HCT116 (cell line): ENCODE data around the gene PPP1R37. TPM values are rescaled to one million over a fixed set of nuclear protein-coding genes. Genes with fewer than 3 reads are reported as not detected.

Experiments used
- ATAC-seq: fragments of 200-7000 bp; cut with Tn5 transposase; 2 replicates; pipeline ENCODE4 v1.9.1; 2020; ENCODE audit warnings: mild to moderate bottlenecking, moderate library complexity
- BruUV-seq: library from RNA; stranded (reverse); fragments of 400-500 nt; replicated peaks from 2 replicates; lab custom pipeline; 2021; lab: Mats Ljungman, UMichigan
- CTCF ChIA-PET: fragments of 300-600 bp; sonication (Branson Sonifier 250); formaldehyde crosslinking; loops from one replicate; lab custom pipeline; 2021; ENCODE audit warnings: antibody characterized with exemption; lab: Charles Lee
- POLR2A ChIA-PET: fragments of 300-600, 350-600 bp; sonication (Branson Sonifier 250); formaldehyde crosslinking; loops from one replicate; lab custom pipeline; 2021; ENCODE audit warnings: antibody characterized with exemption; lab: Charles Lee
- RAD21 ChIA-PET, 2 experiments: fragments of 300-600 bp; sonication (Branson Sonifier 250); formaldehyde crosslinking; loops; one replicate each; lab custom pipeline; 2023; ENCODE audit warnings: low total read pairs in 2 of 2; ENCODE audit not compliant: uncharacterized antibody in 2 of 2, unreplicated experiment in 2 of 2, low non-redundant PET in 1 of 2; lab: Charles Lee
- DNase-seq: peaks from one replicate; pipeline ENCODE4 v3.0.0-alpha.2; 2010; ENCODE audit warnings: low read depth, low spot score
- H2AFZ ChIP-seq: fragments of 200-600 bp; shearing (Covaris generic), sonication (generic); 2 replicates; pipeline ENCODE4 v1.6.1; 2017; ENCODE audit warnings: low read depth, mixed run types, mixed read lengths, antibody characterized with exemption, low read length; ENCODE audit not compliant: poor library complexity, severe bottlenecking
- H3K27ac ChIP-seq: 2 replicates; pipeline ENCODE4 v1.5.1; 2012; ENCODE audit warnings: low read depth, low read length
- H3K27me3 ChIP-seq: fragments of 200-600 bp; sonication (generic); 2 replicates; pipeline ENCODE4 v1.6.1; 2016; ENCODE audit warnings: mixed run types, low read length, mixed read lengths; ENCODE audit not compliant: insufficient read depth
- H3K36me3 ChIP-seq, 2 experiments: fragments of 200-500 bp in 1 of 2; fragments of 200-600 bp in 1 of 2; sonication (Bioruptor generic) in 1 of 2; sonication (generic) in 1 of 2; 2 replicates each; pipeline versions ENCODE4 v1.5.1 to v1.6.1; 2014 to 2016; ENCODE audit warnings: low read length in 2 of 2, inconsistent platforms in 1 of 2, mixed read lengths in 1 of 2, mixed run types in 1 of 2; ENCODE audit not compliant: insufficient read depth in 2 of 2, control insufficient read depth in 1 of 2
- H3K4me1 ChIP-seq, 2 experiments: fragments of 200-600 bp in 1 of 2; sonication (generic) in 1 of 2; 2 replicates each; pipeline versions ENCODE4 v1.5.1 to v1.6.1; 2012 to 2017; ENCODE audit warnings: low read length in 2 of 2, inconsistent platforms in 1 of 2, mild to moderate bottlenecking in 1 of 2, mixed read lengths in 1 of 2, mixed run types in 1 of 2, moderate library complexity in 1 of 2; ENCODE audit not compliant: insufficient read depth in 2 of 2, control insufficient read depth in 1 of 2
- H3K4me2 ChIP-seq: fragments of 200-600 bp; sonication (generic); 2 replicates; pipeline ENCODE4 v1.6.1; 2017; ENCODE audit warnings: mixed run types, low read length, mixed read lengths
- H3K4me3 ChIP-seq, 2 experiments: fragments of 200-600 bp in 1 of 2; sonication (generic) in 1 of 2; replicated peaks in 1 of 2; 2 replicates each; pipeline ENCODE4 v1.5.1; 2011 to 2016; ENCODE audit warnings: low read length in 2 of 2, control low read depth in 1 of 2, low read depth in 1 of 2, mild to moderate bottlenecking in 1 of 2, mixed read lengths in 1 of 2, mixed run types in 1 of 2
- H3K79me2 ChIP-seq: fragments of 200-600 bp; sonication (generic); 2 replicates; pipeline ENCODE4 v1.6.1; 2017; ENCODE audit warnings: mild to moderate bottlenecking, mixed run types, low read length, moderate library complexity, mixed read lengths; ENCODE audit not compliant: insufficient read depth
- H3K9ac ChIP-seq: fragments of 200-600 bp; sonication (generic); 2 replicates; pipeline ENCODE4 v1.6.1; 2016; ENCODE audit warnings: low read length, mixed read lengths
- H3K9me2 ChIP-seq: fragments of 200-600 bp; sonication (generic), shearing (Covaris generic); 2 replicates; pipeline ENCODE4 v1.6.1; 2017; ENCODE audit warnings: mixed run types, mild to moderate bottlenecking, moderate library complexity; ENCODE audit not compliant: insufficient read depth
- H3K9me3 ChIP-seq, 2 experiments: fragments of 200-500 bp in 1 of 2; fragments of 200-600 bp in 1 of 2; sonication (Bioruptor generic) in 1 of 2; sonication (generic) in 1 of 2; 2 replicates each; pipeline ENCODE4 v1.6.1; 2014 to 2017; ENCODE audit warnings: low read length in 2 of 2, mixed read lengths in 2 of 2, inconsistent platforms in 1 of 2, low read depth in 1 of 2, mild to moderate bottlenecking in 1 of 2, mixed run types in 1 of 2, moderate library complexity in 1 of 2; ENCODE audit not compliant: control insufficient read depth in 1 of 2, insufficient read depth in 1 of 2
- H4K20me1 ChIP-seq: fragments of 200-600 bp; sonication (generic), shearing (Covaris generic); 2 replicates; pipeline ENCODE4 v1.6.1; 2017; ENCODE audit warnings: mixed run types, mild to moderate bottlenecking, moderate library complexity; ENCODE audit not compliant: insufficient read depth
- ATF3 ChIP-seq: IDR thresholded peaks from 2 replicates; pipeline ENCODE4 v1.6.1; 2012
- CBX3 ChIP-seq: IDR thresholded peaks from 2 replicates; pipeline ENCODE4 v1.6.1; 2012; ENCODE audit warnings: low read depth
- CEBPB ChIP-seq: IDR thresholded peaks from 2 replicates; pipeline ENCODE4 v1.6.1; 2012; ENCODE audit warnings: low read depth
- EGR1 ChIP-seq: IDR thresholded peaks from 2 replicates; pipeline ENCODE4 v1.6.1; 2012; ENCODE audit warnings: low read depth
- ELF1 ChIP-seq: IDR thresholded peaks from 2 replicates; pipeline ENCODE4 v1.6.1; 2012; ENCODE audit warnings: low read depth, borderline replicate concordance
- EZH2 ChIP-seq: fragments of 200-600 bp; sonication (generic); IDR thresholded peaks from 2 replicates; pipeline ENCODE4 v1.6.1; 2017; ENCODE audit warnings: antibody characterized with exemption, mixed run types
- EZH2phosphoT487 ChIP-seq: fragments of 200-600 bp; IDR thresholded peaks from 2 replicates; pipeline ENCODE4 v1.6.1; 2018; ENCODE audit warnings: antibody characterized with exemption, borderline replicate concordance
- FOSL1 ChIP-seq: IDR thresholded peaks from 2 replicates; pipeline ENCODE4 v1.6.1; 2012; ENCODE audit warnings: low read depth
- MAX ChIP-seq: IDR thresholded peaks from 2 replicates; pipeline ENCODE4 v1.6.1; 2012
- POLR2AphosphoS5 ChIP-seq: IDR thresholded peaks from 2 replicates; pipeline ENCODE4 v1.6.1; 2011; ENCODE audit warnings: mild to moderate bottlenecking, low read depth, low read length, moderate library complexity
- RAD21 ChIP-seq: IDR thresholded peaks from 2 replicates; pipeline ENCODE4 v1.6.1; 2012; ENCODE audit warnings: low read depth, mild to moderate bottlenecking
- REST ChIP-seq: IDR thresholded peaks from 2 replicates; pipeline ENCODE4 v1.6.1; 2012; ENCODE audit warnings: low read depth
- SIN3A ChIP-seq: IDR thresholded peaks from 2 replicates; pipeline ENCODE4 v1.6.1; 2012; ENCODE audit warnings: low read depth
- TCF7L2 ChIP-seq: IDR thresholded peaks from 2 replicates; pipeline ENCODE4 v1.7.0; 2011; ENCODE audit warnings: borderline replicate concordance, inconsistent platforms; ENCODE audit not compliant: insufficient read depth, insufficient read length; ENCODE audit errors: extremely low read depth
- ZBTB33 ChIP-seq: IDR thresholded peaks from 2 replicates; pipeline ENCODE4 v1.6.1; 2011; ENCODE audit warnings: mild to moderate bottlenecking, low read length, moderate library complexity; ENCODE audit not compliant: insufficient replicate concordance; ENCODE audit errors: extremely low read depth
- ZFX ChIP-seq: fragments of 450-650 bp; IDR thresholded peaks from 2 replicates; pipeline ENCODE4 v1.6.1; 2017
- intact Hi-C: fragments of 100-400 bp; cut with micrococcal nuclease; formaldehyde crosslinking; loops from 2 replicates; pipeline ENCODE4 v1.10.0; 2022
- total RNA-seq: library from RNA; stranded (reverse); gene quantifications from one replicate; pipeline ENCODE4 v1.2.1, GENCODE V29; 2021; ENCODE audit not compliant: unreplicated experiment
- TF ChIP-seq, protein P1 (sequence below), 3 experiments: fragments of 200-600 bp in 1 of 3; sonication (generic) in 1 of 3; IDR thresholded peaks in 2 of 3; conservative IDR thresholded peaks in 1 of 3; 2 replicates each; pipeline ENCODE4 v1.5.1; 2012 to 2017; ENCODE audit warnings: low read depth in 2 of 3, low read length in 2 of 3, antibody characterized with exemption in 1 of 3, borderline replicate concordance in 1 of 3, control low read depth in 1 of 3, mild to moderate bottlenecking in 1 of 3, mixed read lengths in 1 of 3, mixed run types in 1 of 3, moderate library complexity in 1 of 3; ENCODE audit not compliant: insufficient read depth in 1 of 3

The PPP1R37 gene
- total RNA-seq, 1 experiment from 2014 or later = 32.7 TPM

DNA sequence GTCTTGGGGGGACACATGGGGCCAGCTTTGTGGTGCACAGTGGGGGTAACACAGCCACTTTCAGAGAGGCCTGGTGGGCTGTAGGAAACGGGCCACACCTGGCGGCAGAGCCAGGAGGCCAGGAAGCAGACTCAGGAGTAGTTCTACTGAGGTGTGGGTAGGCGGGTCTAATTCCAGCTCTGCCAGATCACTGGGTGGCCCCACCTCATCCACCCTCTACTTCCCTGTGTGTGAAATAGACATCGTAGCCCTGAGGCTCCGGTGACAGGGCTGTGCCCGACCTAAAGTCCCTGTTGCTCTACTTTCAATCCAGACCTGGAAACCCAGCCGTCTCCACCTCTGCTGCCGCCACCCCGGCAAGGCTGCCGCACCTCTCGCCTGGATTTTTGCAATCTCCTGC is 63.8 kb downstream of the PPP1R37 start:
- RAD21 ChIA-PET = no interaction called here
- ATAC-seq (no peak), DNase-seq (no peak)
- POLR2A ChIA-PET = no interaction called here
- Histone ChIP-seq H3K9me3 (no peaks in the 10 kb centered on the region), H3K4me2 (no peak overlapping the region), H3K9ac (no peak overlapping the region), H3K27me3 (no peaks in the 10 kb centered on the region), H3K4me3 (no peak overlapping the region), H3K9me2 (no peaks in the 10 kb centered on the region), H4K20me1 (no peaks in the 10 kb centered on the region), H3K79me2 (no peaks in the 10 kb centered on the region), H3K27ac (no peak overlapping the region), H3K4me1 (peaks cover 30 to 52% of the 10 kb centered on the region in 2 experiments), H2AFZ (no peak overlapping the region), H3K36me3 (no peaks in the 10 kb centered on the region)
- CTCF ChIA-PET = no interaction called here
- no peak for TF ChIP-seq EZH2
- no peak for TF ChIP-seq ATF3
- TF ChIP-seq CEBPB = no peak
- no peak for TF ChIP-seq EZH2phosphoT487
- TF ChIP-seq FOSL1 = no peak
- TF ChIP-seq ZBTB33 = no peak
- TF ChIP-seq CBX3 = no peak
- no peak for TF ChIP-seq REST
- no peak for TF ChIP-seq POLR2AphosphoS5
- TF ChIP-seq, protein P1, sequence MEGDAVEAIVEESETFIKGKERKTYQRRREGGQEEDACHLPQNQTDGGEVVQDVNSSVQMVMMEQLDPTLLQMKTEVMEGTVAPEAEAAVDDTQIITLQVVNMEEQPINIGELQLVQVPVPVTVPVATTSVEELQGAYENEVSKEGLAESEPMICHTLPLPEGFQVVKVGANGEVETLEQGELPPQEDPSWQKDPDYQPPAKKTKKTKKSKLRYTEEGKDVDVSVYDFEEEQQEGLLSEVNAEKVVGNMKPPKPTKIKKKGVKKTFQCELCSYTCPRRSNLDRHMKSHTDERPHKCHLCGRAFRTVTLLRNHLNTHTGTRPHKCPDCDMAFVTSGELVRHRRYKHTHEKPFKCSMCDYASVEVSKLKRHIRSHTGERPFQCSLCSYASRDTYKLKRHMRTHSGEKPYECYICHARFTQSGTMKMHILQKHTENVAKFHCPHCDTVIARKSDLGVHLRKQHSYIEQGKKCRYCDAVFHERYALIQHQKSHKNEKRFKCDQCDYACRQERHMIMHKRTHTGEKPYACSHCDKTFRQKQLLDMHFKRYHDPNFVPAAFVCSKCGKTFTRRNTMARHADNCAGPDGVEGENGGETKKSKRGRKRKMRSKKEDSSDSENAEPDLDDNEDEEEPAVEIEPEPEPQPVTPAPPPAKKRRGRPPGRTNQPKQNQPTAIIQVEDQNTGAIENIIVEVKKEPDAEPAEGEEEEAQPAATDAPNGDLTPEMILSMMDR (IDR thresholded peaks at IDR 0.05 in 2 of 3, conservative IDR thresholded peaks at IDR 0.05 in 1 of 3; ENCODE audit: borderline replicate concordance in 1 of 3, insufficient read depth in 1 of 3, low read depth in 2 of 3, low read length in 2 of 3) = no peak
- TF ChIP-seq TCF7L2 = no peak
- TF ChIP-seq ELF1 = no peak
- no peak for TF ChIP-seq SIN3A
- no peak for TF ChIP-seq EGR1
- TF ChIP-seq RAD21 = no peak
- TF ChIP-seq ZFX = no peak
- TF ChIP-seq MAX = no peak
- no TSS peak for BruUV-seq
- intact Hi-C loops = no loop called here
